ENCODE measurements around the gene REEP3.

REEP3 gene

DNA sequence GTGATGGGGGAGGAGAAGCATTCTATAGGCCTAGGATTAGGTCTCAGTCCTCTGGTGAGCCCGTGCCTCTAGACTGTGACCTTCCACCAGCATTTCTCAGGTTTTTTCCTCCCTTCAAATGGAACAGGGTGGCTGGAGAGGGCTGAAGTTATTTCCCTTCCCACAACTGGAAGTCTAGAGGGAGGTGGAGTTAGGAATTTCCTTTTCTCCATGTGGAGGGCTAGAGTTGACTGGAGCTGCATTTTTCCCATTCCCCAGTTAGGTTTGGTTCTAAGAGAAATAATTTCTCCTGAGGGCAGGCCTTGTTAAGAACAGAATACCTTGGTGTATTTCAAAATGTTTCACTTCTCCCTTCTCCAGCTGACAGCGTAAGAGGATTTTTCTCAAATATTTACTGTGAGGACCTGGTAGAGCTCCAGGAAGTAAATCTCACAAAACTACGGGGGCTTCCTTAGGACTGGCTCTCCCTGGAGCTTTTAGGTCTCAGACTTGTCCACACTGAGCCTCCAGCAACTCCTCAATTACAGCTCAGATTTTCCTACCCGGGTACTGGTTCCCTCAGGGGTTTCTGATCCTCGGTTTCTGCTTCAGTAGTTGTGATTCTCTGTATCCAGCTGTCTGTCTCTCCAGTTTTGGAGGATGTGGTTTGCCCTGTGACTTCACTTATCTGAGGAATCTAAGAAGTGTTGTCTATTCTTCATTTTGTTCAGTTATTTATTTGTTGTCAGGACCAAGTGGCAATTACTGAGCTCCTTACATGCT is 6.0 kb upstream of the REEP3 start:
- peak; percentile 22 for DNase-seq

DNA sequence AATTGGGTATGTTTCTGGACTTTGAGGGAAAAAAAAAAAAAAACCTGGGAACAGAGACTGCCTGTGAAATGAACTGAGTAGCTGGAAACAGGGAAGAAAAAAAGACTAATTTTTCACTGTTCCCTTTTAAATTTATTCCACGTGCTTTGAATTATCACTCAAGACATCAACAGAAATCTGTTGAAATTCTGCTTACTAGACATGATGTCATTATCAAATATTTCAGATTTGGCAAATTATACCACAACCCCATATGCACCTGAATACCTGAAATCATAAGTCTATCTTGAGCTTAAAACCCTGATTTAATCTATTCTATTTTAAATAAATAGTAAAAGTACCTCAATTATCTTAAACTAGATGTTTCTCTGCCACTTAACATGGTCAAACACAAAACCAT is 5.0 kb upstream of the REEP3 start:
- DNase-seq: no peak

DNA sequence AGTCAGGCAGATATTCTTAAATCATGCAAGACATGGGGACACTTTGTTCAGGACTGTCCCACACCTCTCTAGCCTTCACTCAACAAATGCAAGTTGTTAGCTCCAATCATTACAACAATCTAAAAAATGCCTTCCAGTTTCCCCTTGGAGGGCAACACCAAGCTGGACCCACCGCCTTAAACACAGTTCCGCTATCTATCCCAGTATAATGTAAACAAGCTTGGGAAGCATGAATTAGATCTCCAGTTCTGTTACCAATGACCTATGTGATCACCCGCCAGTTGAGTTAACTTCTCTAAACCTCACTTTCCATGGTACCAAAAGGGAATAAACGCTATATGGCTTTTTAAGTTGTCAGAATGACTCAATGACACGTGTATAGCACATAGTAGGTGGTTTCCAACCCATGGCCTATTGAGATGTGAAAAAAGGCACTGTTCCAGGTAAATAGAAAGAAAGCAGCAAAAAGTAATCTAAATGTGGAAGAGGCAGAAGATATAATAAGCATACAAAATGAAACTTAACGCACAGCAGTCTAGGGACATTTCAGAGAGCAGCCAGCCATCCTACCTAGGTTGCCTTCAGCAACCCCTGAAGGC is 2.4 kb upstream of the REEP3 start:
- peak; percentile 17 for DNase-seq

DNA sequence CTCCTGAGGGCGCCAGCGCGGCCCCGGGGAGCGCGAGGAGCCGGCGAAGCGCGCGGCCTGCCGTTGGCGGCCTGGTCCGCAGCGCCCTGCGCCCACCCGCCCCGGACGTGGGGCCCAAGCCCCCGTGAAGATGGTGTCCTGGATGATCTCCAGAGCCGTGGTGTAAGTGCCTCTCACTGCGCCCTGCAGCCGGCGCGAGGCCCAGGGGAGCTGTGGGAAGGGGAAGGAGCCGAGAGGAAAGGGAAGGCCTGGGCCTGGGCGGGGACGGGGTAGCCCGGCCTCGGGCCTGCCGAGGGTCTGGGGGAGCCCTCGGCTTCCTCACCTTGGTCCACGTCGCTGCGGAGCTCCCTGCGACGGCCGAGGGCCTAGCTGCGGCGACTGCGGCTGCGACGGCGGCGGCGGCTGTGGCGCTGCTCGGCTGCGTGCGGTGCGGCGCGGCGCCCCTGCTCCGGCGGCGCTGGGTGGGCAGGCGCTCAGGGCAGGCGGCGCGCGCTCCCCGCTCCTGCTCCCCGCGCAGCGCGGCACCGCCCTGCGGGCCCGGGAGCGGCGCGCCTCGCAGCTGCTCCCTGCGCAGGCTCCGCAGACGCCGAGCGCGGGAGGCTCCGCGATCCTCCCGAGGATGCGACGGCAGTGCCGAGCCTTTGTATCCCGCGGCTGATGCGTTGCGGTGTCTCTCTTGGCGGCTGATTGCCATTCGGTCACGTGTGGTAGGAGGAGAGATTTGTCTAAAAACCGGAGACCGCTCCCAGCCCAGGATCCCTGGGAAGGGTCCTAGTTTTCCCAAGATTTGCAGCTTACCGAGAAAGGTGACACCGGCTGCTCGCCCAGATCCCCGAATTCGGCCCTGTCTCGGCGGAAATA is 445 bp downstream of the REEP3 start:
- peak; percentile 80 for DNase-seq

DNA sequence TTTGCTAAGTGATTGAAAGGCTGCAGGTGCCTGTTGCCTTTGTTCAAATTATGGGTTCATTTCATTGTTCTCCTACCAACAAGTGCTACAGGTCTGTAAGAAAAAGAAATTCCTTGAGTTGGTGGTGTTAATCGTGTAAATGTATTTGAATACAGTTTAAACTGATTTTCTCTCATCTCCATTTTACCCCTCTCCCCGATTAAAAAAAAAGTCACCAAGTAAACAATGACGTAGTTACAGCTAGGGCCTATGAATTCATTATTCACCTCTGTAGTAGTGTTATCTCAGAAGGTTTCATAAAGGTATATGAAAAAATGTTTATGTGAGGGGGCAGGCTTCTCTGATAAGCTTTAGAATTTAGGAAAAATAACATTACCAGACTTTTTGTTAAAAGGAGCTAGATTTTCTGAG is 1.1 kb downstream of the REEP3 start:
- DNase-seq: no peak

DNA sequence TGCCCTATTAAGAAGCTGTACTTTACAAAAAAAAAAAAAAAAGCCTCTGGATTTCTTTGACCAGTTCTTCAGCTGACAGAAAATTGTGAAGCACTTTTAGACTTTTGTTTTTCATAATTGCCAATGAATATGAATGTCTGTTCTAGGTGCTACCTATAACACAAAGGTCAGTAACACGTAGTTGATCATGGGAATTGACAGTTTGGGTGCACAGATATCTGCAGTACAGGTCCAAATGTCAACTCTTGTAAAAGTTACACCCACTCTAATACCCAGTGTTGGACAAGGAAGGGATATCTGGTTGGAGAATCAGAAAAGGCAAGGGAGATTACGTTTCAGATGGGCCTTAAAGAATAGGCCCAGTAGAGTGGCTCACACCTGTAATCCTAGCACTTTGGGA is 1.8 kb downstream of the REEP3 start:
- no peak for DNase-seq

DNA sequence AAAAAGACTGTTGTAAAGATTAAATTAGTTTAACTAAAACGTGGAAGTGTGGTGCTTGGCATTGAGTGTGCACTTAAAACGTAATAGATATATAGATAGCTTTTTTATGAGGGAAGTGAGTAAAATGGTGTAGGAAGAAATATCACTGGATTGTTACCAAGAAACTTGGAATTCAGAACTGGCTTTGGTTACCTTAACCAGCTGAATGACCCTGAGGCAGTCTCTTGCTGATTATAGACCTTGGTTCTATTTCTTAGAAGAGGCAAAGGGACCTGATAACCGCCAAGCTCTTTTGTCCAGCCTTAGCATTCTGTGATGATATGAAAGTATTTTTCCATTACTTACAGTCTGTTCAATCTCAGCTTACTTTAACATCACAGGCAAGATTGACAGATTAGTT is 3.8 kb downstream of the REEP3 start:
- DNase-seq: no peak

DNA sequence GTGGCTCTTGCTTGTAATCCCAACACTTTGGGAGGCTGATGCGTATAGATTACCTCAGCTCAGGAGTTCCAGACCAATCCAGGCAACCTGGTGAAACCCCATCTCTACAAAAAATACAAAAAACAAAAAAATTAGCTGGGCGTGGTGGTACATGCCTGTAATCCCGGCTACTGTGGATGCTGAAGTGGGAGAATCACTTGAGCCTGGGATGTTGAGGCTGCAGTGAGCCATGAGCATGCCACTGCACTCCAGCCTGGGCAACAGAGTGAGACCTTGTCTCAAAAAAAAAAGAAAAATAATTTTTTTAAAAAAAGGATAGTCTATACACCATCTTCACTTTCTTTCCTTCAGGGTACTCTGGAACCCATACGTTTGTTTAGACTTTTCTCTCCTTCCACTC is 6.2 kb downstream of the REEP3 start:
- no peak for DNase-seq

DNA sequence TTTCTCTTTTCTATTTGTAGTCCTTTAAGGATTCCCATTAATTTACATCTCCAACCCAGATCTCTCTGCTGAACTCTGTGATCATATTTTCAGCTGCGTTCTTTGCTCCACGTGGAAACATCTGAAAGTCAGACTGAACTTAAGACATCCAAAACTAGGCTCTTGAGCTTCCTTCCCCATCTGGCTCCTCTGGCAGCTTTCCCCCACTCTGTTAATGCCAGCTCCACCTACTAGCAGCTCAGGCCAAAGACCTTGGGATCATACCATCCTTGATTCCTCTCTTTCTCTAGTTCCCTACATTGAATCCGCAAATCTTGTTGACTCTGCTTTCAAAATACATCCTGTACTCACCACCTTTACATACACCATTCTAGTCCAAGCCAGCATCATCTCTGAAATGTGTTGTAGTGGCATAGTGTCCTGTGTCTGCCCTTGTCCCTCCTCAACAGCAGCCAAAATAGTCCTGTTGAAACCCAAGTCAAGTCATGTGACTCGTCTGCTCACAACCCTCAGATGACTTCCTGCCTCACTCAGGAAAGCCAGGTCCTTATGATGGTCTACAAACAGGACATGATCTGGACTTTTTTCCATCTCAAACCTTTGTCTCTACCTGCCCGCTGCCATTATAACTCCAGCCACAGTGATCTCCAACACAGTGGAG is 7.0 kb downstream of the REEP3 start:
- DNase-seq: no peak

DNA sequence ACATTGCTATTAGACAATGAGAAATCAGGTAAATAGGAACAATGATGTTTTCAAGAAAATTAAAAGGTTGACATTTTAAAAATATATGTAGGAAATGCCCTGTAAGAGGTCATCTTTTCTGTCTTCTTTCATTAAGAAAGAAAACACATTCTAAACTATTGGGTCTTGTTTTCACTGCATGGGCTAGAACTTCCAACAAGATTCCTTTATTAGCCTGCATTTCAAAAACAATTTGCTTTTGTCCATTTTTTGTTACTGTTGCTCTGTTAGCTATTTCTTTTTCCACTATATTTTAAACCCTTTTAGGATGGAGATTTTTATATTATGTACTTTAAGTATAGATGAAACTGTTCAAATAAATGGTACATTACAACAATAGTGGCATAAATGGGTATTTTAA is 9.2 kb downstream of the REEP3 start:
- no peak for DNase-seq

DNA sequence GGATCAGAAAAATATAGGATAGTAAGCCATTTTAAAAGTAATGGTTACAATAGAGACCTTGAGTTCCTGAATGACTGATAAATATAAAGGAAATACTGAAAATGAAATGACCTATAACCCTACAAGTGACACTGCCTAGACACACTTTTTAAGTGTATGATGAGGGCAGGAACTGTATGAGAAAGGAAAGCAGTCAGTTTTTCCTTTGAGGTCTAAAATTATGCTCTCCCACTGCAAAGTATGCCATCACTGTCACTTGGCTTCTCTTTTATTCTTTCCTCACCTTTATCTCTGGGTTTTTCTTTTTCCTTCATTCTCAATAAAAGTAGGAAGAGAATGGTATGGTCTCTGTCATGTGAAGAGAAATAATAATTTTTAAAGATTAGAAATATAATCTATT is 13.5 kb downstream of the REEP3 start:
- DNase-seq: no peak

DNA sequence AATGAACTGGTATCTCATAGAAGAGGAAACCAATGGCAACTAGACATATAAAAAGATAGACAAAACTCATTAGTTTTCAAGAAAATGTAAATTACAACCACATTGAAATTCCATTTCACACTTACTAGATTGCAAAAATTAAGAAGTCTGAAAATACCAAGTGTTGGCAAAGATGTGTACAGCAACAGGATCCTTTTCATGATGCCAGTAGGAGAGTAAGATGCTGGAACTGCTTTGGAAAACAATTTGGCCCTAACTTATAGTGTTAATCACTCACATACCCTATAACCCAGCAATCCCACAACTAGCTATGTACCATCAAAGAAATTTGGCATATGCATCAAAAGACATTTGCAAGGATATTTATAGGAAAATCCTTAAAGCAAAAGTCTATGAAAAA is 15.5 kb downstream of the REEP3 start:
- DNase-seq: no peak

DNA sequence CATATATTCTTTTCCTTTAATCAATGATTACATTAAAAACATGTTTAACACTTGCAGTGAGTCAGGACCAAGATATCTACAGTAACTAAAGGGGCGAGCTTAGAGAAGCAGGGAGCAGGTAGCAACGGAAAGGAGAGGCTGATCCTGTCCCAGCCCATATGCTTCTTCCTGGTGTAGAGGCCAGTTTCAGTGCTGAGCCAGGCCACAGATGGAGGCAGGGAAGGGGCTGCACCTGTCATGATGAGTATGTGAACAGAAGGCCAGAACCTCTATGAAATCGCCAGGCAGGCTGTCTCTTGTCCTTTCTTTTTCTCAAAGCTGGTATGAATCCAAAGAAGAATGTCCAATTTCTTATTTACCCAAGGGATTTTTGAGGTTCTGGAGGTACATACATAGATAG is 16.3 kb downstream of the REEP3 start:
- no peak for DNase-seq

DNA sequence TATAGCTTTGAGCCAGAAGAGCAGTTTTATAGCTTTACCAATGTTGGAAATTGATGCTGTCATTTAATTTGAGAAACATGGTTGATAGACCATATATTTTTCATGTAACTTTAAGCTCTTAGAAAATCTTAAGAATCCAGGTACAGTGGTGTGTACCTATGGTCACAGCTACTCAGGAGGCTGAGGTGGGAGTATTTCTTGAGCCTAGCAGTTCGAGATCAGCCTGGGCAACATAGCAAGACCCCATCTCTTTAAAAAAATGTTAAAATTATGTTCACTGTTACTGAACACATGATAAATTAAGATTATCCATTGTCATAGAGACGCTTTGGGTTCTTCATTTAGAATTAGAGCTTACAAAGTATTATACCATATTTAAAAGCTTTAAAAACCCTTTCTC is 18.2 kb downstream of the REEP3 start:
- DNase-seq: no peak

DNA sequence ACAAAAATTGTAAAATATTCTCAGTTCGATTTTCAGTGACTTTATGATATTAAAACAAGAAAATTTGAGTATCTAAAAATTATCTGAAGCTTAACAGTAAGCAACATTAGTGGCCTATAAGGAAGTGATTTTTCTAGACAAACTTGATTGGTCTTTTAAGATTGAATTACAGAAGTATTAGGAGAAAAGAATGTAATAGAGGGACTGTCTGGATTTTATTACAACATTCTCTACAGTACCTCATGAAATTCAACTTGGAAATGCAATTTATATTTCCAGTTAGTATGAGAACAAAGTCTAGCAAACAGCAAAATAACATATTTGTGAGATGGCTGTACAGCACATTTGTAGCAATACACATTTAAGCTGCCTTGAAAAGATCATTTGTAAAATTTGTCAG is 18.8 kb downstream of the REEP3 start:
- no peak for DNase-seq

DNA sequence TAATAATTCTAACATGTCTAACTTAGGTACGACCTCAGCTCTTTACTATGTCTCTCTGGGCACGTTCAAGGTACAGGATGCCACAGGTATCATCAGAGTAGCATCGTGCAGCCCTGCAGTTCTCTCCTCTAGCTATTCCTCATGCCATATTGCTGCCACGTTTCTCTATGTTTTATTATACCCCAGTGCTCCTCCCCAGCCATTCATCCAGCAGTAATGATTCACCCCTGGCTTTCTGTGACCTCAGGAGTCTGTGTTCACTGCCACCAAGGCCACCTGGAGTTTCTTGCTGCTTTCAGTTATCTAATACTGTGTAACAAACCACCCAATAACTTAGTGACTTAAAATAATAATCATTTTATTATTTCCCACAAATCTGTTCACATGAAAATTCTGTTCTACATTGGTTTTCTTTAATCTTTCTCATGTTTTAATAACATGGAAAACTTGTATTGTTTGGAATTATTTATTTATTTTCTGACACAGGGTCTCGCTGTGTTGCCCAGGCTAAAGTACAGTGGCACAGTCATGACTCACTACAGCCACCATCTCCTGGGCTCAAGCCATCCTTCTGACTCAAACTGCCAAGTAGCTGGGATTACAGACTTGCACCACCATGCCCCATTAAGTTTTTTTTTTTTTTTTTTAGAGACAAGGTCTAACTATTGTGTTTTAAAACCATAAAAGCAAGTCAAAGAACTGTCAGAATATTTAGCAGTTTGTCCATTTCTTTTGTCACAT is 21.8 kb downstream of the REEP3 start:
- DNase-seq: no peak

DNA sequence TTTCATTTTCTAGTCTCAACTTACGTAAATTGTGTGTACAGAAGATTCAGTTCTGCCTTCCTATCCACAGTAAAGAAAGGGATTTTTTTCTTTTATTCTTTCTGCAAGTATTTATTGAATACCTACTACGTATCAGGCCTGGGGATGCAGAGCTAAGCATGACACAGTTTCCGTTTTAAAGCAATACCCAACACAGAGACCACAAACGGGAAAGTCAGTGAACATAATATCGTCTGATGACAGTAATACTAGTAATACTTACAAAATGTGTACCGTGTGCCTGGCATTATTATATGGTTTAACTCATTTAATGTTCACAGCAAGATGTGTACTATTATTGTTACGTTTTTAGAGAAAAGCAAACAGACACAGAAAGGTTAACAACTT is 22.4 kb downstream of the REEP3 start:
- DNase-seq: no peak

DNA sequence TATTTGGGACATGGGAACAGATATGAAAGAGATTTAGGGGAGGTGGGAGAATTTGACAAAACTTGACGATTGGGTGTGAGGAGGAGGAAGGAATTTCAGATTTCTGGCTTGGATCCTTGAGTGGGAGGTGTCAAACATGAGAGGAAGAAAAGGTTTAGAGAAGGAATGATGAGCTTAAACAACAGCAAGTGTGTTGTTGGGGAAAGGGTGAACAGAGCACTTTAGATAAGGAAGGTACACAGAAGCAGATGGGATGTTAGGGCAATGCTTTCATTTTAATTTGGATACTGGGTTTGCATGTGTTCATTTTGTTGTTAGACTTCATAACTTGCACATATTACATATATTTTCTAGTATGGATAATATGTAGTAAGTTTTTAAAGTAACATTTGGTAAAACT is 23.2 kb downstream of the REEP3 start:
- no peak for DNase-seq

DNA sequence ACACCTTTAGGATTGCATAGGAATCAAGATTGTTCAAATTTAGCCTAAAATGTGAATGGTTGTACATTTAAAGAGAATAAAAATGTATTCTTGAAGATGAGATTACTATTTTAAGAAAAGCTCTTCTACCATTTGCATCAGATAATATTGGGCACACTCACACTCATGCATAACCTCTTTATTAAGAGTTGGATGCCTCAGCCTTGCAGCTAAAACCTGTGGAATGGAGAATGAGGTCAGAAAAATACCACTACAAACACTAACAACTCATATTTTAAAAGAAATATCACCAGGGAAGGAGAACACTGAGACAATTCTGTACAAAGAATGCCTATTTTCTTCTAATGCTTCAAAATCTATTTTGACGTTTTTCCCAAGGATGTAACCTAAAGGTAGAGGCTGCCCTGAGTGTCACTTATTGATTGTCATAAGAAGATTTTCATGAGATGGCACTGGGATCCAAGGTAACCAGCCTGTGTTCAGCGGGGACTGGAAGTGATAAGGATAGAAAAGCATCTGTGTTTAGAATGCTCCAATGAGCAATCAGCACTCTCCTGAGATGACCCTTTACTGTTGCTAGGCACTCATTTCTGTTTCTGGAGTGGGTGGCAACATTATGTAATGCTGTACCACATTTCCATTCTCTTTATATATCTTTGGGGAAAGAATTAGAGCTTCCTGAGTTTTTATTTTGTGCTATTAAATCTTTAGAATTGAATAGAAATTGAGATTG is 26.6 kb downstream of the REEP3 start:
- peak; percentile 5 for DNase-seq

DNA sequence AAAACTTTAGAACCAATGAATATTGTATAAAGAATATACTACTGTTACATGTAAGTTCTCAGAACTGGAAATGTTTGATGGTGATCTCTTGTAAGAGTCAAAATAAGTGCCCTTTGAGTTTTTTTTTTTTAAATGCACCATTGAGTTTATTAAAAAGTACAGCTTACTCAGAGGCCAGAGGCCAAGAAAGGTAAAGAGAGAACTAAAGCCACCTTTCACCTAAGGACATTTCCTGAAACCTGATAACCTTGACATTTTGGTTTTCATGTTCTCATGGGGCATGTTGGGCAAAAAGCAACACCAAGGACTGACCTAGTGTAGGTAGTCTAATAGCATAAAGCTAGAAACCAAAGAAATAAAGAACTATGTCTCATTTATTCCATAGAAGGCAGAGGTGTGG is 27.7 kb downstream of the REEP3 start:
- no peak for DNase-seq

DNA sequence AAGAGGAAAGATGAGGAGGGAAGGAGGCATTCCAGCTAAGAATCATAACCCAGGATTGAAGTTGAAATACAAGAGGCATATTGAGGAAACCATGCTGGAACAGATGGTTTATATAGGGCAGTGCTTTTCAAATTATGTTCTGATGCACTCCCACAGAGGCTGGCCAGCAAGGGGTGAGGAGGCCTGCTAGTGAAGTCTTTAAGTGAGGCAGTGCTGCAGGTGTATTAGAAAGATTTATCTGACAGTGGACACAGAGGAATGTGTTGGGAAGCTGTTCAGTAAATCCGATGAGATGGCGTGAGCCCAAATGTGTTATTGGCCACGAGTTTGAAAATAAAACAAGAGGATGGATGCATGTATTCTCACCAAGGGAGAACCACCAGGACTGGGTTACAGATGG is 28.6 kb downstream of the REEP3 start:
- no peak for DNase-seq

DNA sequence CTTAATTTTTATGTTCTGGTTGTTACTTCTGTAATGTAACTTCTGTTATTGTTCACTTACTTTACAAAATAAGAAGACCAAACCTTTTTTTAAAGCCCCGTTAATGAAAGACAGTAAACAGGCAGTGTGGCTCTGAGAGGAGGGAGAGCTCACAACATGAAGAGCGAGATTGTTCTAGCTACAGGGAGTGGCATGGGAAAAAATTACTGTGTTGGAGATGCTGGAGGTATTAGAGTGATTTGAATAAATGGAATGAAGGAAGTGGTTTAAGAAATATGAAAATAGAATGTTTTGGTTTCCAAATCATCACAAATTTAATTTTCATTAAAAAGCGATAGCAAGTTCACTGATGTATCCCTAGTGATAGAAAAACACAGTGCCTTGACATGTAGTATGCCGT is 31.8 kb downstream of the REEP3 start:
- DNase-seq: no peak

Measured in suppressor macrophage treated with lipopolysaccharide for 4 hours (primary cell).